Transverse colon (tissue), 4 donors: ENCODE measurements around the gene SIPA1L2.

Experiments
- EP300 ChIP-seq: sonication (generic); formaldehyde crosslinking; IDR thresholded peaks from one replicate; pipeline ENCODE4 v1.6.1; 2017; ENCODE audit warnings: antibody characterized with exemption, low read depth
- POLR2A ChIP-seq: fragments of 450-650 bp; IDR thresholded peaks from one replicate; pipeline ENCODE4 v1.6.1; 2016; ENCODE audit warnings: antibody characterized with exemption, mild to moderate bottlenecking, moderate library complexity
- POLR2AphosphoS5 ChIP-seq, 3 donors: sonication (generic); formaldehyde crosslinking; IDR thresholded peaks; one replicate each; pipeline ENCODE4 v1.6.1; 2016; ENCODE audit warnings: antibody characterized with exemption in 3 of 3
- TF ChIP-seq, protein P1 (sequence below), 5 experiments: fragments of 200-600 bp in 3 of 5; fragments of 450-650 bp in 2 of 5; sonication (generic) in 3 of 5; IDR thresholded peaks; 1 replicate in 2 of 5; 2 replicates in 3 of 5; pipeline ENCODE4 v1.5.1; 2016 to 2017; ENCODE audit warnings: antibody characterized with exemption in 5 of 5, inconsistent platforms in 3 of 5, mild to moderate bottlenecking in 2 of 5, moderate library complexity in 1 of 5

DNA sequence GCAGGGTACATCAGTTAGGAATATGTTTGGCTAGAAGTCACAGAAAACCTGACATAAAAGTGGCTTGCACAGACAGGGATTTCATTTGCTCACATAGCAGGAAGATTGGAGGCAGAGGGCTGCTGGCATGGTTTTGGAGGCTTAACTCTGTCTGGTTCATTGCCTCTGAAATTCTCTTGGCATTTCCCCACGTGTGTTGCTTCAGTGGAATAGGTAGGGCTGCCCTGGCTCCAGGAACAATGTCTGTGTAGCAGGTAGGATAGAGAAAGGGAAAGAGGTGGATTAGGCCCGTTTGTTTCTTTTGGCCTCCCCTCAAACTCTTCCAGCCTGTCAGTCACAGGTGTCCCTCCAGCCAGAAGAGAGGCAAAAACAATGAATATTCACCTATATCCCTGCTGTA, 20.5 kb upstream of the SIPA1L2 start:
- TF ChIP-seq POLR2A, result no peak
- TF ChIP-seq, protein P1, sequence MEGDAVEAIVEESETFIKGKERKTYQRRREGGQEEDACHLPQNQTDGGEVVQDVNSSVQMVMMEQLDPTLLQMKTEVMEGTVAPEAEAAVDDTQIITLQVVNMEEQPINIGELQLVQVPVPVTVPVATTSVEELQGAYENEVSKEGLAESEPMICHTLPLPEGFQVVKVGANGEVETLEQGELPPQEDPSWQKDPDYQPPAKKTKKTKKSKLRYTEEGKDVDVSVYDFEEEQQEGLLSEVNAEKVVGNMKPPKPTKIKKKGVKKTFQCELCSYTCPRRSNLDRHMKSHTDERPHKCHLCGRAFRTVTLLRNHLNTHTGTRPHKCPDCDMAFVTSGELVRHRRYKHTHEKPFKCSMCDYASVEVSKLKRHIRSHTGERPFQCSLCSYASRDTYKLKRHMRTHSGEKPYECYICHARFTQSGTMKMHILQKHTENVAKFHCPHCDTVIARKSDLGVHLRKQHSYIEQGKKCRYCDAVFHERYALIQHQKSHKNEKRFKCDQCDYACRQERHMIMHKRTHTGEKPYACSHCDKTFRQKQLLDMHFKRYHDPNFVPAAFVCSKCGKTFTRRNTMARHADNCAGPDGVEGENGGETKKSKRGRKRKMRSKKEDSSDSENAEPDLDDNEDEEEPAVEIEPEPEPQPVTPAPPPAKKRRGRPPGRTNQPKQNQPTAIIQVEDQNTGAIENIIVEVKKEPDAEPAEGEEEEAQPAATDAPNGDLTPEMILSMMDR (IDR thresholded peaks at IDR 0.05), result no peak
- TF ChIP-seq POLR2AphosphoS5 (IDR thresholded peaks at IDR 0.05), result no peak
- no peak for TF ChIP-seq EP300
